ENCODE measurements around the gene MAMLD1.

The MAMLD1 gene

DNA sequence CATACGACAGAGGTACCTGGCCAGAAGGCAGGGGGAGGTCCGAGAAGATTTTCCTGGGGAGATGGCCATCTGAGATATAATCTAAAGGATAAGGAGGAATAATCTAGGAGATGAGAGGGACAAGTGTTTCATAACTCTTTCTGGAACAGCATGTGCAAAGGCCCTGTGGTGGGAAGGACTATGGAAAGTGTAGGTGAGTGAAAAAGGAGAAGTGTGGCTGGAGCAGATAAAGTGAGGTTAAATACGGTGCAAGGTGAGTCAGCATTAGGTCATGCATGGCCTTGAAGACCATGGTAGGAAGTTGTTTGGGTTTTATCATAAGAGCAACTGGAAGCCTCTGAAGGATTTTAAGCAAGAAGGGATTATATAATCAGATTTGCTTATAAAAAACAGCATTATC is 170.7 kb downstream of the MAMLD1 start:
- no peak for DNase-seq (ENCODE audit: low spot score)

DNA sequence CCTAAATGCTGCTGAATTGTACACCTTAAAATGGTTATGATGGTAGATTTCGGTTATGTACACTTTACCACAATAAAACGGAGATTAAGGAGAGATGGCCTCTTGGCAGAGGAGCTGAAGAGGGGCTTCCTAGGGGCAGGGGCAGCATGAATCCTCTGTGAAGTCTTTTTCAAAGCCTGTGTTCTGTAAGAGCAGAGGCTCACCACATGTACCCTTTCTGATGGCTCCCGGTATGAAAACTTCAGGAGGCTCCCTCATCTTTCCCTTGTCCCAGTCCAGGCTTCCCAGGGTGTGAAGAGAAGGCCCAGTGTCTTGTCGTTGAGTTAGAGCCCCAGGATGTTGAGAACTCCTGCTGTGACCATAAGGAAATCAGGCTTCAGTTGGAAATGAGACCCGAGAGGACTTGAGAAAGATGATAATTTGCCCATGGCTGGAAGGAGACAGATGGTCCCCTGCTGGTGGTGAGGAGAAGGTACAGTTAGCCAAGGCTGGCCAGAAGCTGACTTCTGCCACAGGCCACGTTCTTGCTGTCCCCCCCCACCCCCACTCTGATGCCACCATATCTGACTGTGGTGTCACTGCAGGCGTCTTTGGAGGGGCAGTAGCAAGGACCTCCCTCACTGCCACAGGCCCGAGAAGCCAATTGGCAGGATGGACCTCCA is 173.5 kb downstream of the MAMLD1 start:
- DNase-seq (ENCODE audit: low spot score) = peak; percentile 9

DNA sequence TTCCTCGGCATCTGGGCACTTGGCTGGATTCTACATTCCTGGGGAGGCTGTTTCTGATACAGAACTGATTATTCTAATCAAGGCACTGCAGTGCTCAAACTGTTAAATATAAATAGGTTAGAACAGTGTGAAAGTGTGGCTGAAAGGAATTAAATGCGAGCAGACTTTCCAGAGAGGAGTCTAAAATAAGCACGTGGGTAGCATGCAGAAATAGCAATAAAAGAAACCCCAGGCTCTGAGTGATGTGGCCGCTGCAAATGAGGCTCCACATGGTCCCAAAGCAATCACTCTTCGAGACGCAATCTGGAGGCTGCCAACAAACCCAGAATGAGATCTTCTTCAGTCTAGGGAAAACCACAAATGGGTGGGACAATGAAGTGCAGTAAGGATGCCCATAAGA is 174.7 kb downstream of the MAMLD1 start:
- no peak for DNase-seq (ENCODE audit: low spot score)

DNA sequence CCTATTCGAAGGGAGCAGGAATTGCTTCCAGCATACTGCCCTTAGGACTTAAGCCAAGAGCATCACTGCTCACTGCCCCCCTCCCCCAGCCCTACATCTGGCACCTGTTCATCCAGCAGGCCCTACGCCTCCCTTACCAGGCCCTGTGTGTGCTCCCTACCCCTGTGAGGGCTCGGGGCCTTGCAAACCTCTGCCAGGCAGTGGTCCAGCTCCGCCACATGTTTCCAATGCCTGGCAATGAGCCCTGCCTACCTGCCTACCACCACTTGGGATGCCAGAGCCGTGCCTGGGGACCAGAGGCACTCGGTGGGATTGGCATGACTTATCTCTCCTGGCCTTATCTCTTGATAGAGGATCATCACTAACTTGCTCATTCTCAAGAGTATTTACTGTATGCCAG is 177.8 kb downstream of the MAMLD1 start:
- no peak for DNase-seq (ENCODE audit: low spot score)

DNA sequence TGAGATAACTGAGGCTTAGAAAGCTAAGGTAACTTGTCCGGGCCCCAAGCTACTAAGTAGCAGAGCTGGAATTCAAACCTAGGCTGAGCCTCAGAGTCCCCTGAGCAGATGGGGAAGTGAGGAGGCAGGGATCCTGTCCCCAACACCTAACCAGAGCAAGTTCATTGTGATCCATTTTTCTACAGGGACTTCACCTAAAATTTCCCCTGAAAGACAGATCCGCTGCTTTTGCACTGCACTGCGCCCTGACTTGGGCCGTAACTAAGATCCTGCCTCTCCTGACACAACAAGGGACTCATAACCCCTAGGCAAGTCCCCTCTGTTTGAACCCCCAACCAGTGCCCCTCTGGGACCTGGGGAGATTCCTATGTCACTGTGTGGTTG is 179.7 kb downstream of the MAMLD1 start:
- no peak for DNase-seq (ENCODE audit: low spot score)

DNA sequence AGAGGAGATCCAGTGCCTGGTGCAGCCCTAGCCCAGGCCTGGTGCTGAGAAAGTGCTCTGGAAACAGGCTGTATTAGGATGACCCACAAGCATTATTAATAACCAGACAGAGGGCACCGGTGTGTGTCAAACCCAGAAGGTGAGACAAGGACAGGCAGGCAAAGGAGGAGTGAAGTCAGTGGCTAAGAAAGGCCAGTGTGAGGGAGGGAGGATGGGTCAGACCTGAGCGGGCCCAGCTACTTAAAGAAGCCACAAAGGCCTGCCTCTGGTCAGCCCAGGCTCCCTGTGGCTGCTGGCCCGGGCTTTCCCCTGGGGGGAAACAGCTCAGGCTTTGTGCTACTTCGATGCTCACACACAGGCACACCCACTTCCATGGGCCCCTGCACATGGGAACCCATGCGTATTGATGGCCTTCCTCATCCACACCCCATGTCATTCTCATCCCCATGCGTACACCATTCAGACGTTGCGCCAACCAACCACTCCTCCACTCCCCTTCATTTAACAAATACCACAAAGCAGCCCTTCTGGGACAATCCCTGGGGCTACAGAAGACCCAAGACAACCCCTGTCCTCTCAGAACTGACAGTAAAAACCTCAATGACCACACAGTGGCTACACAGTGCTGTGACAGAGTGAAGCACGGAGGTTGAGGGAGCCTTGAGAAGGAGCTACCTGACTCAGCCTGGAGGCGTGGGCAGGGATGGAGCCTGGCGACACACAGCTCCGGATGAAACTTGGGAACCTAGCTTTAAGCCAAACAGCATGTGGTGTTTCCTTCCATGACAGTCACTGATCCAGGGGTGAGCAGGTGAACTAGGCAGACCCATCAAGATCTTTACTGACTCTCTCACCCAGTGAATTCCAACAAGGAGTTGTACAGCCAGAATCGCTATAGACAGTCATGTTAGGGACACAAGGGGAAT is 180.4 kb downstream of the MAMLD1 start:
- DNase-seq (ENCODE audit: low spot score) = no peak

DNA sequence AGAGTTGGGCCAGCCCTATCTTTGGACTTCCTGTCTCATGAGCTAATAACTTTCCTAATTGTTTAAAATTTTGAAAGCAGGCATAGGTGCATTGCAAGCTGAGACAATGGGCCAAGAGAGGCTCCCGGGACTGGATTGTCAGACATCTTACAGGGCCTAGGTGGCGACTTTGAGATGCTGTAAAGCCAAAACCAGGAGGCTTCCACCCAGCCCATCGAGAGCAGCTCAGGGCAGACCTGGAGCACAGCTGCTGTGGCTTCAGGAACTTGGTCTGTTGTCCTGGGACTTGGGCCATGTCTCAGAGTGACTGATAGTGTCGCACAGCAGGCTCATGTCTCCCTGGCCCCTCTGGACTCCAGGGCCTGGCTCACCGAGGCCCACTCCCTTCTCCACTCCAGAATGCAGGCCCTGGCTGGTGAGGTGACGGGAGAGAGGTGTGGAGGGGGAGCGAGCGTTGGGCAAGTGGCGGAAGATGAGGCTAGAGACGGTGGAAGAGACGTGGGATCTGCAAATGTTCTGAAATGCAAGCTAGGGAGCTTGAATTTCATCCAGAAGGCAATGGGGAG is 181.2 kb downstream of the MAMLD1 start:
- no peak for DNase-seq (ENCODE audit: low spot score)

DNA sequence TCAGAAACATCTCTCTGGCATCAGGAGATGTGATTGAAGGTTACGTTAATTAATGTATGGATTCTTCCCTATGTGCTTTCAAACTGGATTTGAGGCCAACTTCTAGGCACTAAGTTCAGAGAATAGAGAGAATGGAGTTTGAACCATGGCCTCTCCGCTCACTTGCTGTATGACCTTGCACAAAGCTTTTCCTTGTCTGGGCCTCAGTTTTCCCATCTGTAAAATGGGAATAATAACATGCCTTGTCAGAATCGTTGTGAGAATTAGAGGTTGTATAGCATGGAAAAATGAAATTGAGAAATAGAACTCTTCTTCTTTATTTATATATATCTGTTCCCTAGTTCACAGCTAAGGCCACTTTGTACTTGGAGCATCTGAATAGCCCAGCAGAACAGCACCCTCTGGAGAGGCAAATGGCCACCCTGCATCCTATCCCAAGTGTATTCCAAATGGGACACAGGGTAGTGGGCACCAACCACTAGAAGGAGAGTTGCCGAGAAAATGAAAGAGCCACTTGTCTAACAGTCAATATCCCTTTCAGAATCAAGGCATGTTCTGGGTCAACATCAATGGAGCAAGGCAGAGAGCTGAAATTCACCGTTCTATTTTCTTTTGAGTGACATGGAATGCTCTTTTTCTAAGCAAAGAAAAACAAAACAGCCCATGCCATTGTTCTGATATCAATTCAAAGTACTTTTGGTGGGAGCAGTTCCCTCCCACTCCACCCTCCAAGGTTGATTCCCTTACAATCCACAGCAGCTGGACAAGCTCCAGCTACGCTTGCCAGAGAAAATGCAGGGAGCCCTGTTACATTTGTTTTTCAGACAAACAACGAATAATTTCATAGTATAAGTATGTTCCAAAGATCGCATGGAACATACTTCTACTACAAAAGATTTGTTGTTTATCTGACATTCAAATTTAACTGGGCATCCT is 182.0 kb downstream of the MAMLD1 start:
- DNase-seq (ENCODE audit: low spot score) = no peak

DNA sequence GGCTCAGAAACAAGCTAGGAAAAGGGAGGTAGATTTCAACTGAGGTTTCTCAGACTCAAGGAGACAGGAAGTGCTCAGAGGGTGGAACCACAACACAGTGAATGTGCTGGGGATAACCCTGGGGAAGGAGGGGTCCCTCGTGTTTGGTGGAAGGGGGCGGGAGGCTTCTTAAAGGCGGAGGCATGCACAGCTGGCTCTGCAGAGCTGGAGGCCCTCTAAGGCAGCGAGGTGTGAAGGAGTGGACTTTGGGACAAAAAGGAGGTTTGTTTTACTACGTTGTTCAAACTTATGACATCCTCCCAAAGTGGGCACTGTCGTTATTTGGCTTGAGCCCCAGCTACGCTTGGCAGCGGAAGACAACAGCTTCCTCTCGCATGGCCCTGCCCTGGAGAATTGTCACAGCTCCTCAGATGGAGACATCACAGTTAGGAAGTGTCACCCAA is 183.6 kb downstream of the MAMLD1 start:
- DNase-seq (ENCODE audit: low spot score) = no peak

DNA sequence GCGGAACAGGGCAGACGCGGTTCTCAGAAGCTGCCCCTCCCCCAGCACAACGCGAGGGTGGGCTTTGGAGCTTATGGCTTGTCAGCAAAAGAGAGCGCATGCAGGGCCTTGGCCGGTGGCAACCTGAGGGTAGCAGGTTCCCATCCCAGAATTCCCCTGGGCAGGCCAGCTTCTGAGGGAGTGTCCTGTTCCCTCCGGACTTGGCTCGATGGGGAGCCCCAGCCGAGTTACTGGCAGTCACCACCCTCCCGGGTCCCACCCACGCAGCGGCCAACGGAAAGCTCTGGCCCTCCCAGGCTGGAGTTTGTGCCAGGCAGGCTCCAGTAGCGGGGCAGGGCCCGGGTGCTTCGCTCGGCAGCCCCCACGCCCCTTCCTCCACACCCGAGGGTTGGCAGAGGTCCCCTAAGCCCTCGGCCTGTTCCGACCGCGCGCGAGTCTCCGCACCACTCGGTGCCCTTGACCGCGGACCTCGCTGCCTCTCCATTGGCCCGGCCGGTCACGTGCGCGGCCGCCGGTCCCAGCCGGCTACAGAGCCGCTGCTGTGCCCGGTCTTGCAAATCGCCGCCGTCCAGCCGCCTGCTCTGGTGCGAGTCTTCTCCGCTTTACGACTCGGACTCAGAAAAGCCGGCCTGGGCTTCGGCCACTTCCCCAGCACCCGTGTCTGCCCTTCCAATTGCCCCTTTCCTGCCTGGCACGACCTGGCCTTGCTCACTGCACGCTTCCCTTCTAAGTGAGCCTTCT is 184.4 kb downstream of the MAMLD1 start:
- no peak for DNase-seq (ENCODE audit: low spot score)

DNA sequence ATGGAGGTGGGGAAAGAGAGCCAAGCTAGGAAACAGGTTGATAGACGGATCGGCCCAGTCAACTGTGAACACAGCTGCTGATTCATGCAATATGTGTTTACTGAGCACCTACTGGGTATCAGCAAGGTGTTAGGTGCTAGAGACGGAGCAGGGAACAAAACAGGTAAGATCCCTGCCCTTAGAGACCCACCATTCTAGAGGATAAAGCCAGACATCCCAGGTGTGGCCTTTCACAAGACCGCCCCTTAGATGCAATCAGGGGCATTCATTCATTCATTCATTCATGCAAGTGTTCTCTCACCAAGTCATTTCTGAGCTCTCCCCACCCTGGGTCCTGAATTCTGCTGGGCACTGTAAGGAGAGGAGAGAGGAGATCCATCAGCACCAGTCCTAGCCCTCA is 185.1 kb downstream of the MAMLD1 start:
- DNase-seq (ENCODE audit: low spot score) = no peak

DNA sequence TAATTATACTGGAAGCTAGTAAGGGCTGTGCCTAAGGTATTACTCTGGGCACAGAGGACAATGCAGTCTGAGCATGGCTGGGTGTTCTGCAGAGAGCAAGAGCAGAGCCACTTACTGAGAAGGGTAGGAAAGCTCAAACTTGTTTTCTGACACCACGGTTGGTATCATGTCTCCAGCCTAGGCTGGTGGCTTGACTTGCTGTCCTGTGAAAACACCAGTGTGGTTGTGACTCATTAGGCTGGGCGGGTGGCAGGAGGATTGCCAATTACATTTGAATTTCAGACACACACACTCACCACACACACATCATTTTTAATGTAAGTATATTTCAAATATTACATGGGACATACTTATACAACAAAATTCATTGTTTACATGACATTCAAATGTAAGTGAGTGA is 185.6 kb downstream of the MAMLD1 start:
- no peak for DNase-seq (ENCODE audit: low spot score)

DNA sequence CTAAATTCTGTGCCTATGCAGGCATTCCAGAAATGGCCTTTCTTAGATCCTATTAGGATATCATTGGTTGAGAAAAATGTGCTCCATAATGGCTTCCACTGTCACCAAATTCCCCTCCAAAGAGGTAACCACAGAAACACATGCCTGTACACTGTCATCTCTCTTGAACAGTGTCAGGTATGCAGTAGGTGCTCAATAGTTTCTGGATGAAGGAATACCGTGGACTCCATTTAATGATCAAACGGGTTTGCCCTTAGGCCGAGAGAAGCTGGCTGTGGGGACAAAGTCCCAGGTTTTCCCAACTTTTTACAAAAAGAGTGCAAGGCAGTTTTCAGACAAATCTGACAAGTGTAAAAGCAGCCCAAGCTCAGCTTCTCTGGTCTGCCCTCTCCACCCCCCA is 188.8 kb downstream of the MAMLD1 start:
- no peak for DNase-seq (ENCODE audit: low spot score)

DNA sequence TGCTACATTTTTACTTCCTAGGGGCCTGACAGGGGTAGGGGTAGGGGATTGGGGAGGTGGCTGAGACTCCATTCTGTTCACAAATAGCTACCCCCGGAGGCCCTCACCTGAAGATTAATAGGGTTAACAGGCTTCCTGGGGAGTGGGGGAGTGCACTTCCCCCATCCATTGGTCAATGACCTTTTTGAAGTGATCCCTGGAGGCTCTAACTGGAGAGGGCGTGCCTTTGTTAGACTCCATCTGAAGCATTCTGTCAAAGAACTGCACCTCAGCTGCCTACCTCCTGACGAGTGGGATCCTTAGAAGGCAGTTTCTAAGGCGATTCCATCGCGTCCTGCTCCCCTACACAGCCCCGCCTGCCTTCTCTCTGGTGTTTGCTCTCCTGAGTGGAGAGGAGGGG is 195.3 kb downstream of the MAMLD1 start:
- DNase-seq (ENCODE audit: low spot score) = no peak

All from NAMALWA (cell line).